Activated CD4-positive, alpha-beta T cell treated with anti-CD3 and anti-CD28 coated beads for 36 hours (primary cell): ENCODE results near the gene DLX6. TPM values are rescaled to one million over a fixed set of nuclear protein-coding genes. Genes with fewer than 3 reads are reported as not detected.

ENCODE experiments used
- ATAC-seq: fragments of 200-7000 bp; cut with Tn5 transposase; one replicate; pipeline ENCODE4 v1.10.0; 2021; ENCODE audit warnings: mild to moderate bottlenecking, moderate library complexity
- CTCF ChIA-PET: fragments of 350-600 bp; sonication (Branson Sonifier 250); formaldehyde crosslinking; loops from one replicate; lab custom pipeline; 2021; ENCODE audit warnings: antibody characterized with exemption; lab: Charles Lee
- POLR2A ChIA-PET: fragments of 350-600 bp; sonication (Branson Sonifier 250); formaldehyde crosslinking; loops from one replicate; lab custom pipeline; 2021; ENCODE audit warnings: antibody characterized with exemption, inconsistent platforms; lab: Charles Lee
- DNase-seq: peaks from one replicate; pipeline ENCODE4 v3.0.0-alpha.2; 2020
- H3K27ac Mint-ChIP-seq: one replicate; pipeline ENCODE4 v1.8.0; 2021; ENCODE audit warnings: mixed read lengths
- H3K27me3 Mint-ChIP-seq: one replicate; pipeline ENCODE4 v1.8.0; 2021; ENCODE audit warnings: mixed read lengths
- H3K36me3 Mint-ChIP-seq: one replicate; pipeline ENCODE4 v1.8.0; 2021; ENCODE audit warnings: low read depth, mixed read lengths
- H3K4me1 Mint-ChIP-seq: one replicate; pipeline ENCODE4 v1.8.0; 2021; ENCODE audit warnings: mixed read lengths
- H3K4me3 Mint-ChIP-seq: one replicate; pipeline ENCODE4 v1.8.0; 2021; ENCODE audit warnings: mild to moderate bottlenecking, moderate library complexity, mixed read lengths
- H3K9me3 Mint-ChIP-seq: one replicate; pipeline ENCODE4 v1.8.0; 2021; ENCODE audit warnings: low read depth, mixed read lengths
- intact Hi-C, 2 experiments: fragments of 100-400 bp; cut with DNase I in 1 of 2; cut with micrococcal nuclease in 1 of 2; formaldehyde crosslinking; loops; one replicate each; pipeline versions ENCODE4 v1.14.2 to v1.15.1; 2022 to 2024; cut with DNase I, micrococcal nuclease
- total RNA-seq, 2 experiments: library from RNA; stranded (reverse); gene quantifications; one replicate each; pipeline ENCODE4 v1.2.3, GENCODE V29; 2021

DLX6 gene
- not detected for total RNA-seq

DNA sequence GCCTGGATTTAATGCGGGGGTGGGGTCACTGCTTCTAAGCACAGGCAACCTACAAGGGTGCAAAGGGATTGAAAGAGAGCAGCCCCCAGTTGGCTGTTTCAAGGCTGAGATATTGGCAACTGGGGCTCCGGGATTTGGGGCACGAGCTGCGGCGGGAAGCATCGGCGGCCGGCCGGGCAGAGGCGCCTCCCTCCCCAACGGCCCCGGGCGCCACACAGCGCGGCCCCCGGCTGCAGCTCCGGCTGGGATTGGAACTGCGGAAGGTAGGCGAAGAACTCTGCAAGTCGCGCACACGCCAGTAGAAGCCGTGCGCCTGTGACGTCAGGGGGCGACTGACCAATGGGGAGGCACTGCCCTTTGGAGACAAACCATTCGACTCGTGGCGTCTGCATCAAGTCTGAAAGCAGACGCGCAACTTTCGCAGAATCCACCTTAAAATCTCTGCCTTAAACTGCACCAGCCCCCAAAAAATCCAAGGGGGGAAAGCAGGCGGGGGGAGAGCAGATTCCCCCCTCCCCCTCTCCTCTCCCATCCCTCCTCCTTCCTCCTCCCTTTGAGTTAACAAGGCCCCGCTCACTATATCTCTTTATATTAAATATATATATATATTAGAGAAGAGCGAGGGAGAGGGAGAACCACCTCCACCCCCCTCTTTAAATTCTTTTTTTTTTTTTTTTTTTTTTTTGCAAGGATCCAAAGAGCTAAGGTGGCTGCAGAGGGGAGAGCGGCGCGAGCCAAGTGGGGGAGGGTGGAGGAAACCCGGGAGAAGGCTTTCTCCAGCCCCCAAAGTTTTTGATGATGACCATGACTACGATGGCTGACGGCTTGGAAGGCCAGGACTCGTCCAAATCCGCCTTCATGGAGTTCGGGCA, at the start of gene DLX6:
TSS of gene DLX6 (plus strand) at position 371 of the 872 bp plus-strand sequence. CDS start at position 796, 425 bp downstream.
- intact Hi-C loops: loop anchor here in 1 of 2 experiments (1.0 to 5.0 kb wide), 3 partner anchors 22 to 298 kb away; partner anchors contain the start of gene SEM1
- Mint-ChIP-seq H3K9me3 (no peaks in the 10 kb centered on the region), H3K4me1 (peaks cover 14% of the 10 kb centered on the region), H3K4me3 (peak within 1 kb of the TSS; percentile 68), H3K27me3 (peaks cover 77% of the 10 kb centered on the region), H3K36me3 (no peaks in the 10 kb centered on the region), H3K27ac (peak within 1 kb of the TSS; percentile 19)
- ATAC-seq (peak; percentile 56), DNase-seq (peak; percentile 78)
- CTCF ChIA-PET: interaction anchor here (0.5 kb wide), 1 partner anchor 22 kb away, joined by 3 read pairs; no protein-coding TSS in a partner anchor
- POLR2A ChIA-PET: no interaction called here

DNA sequence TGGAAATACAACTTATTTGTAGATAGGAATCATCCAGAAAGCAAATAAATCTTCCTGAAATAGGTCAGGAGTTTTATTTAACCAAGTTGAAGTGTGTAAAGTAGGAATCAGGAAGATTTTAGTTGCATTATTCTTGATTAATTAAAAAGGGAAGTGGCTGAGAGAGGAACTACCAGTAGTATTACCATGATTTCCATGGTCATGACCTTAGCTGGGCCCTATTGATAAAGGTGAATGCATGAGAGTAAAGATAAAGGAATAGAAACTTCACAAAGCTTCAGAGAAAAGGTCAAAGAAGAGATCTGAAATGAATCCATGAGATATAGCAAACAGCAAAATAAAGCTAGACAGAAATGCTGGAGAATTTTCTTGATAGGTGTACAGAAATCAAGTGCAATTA, 46.2 kb upstream of the DLX6 start:
- Mint-ChIP-seq H3K36me3 (no peaks in the 10 kb centered on the region), H3K27me3 (peaks cover 26% of the 10 kb centered on the region), H3K27ac (no peak overlapping the region), H3K4me3 (no peak overlapping the region), H3K4me1 (no peaks in the 10 kb centered on the region), H3K9me3 (no peaks in the 10 kb centered on the region)
- ChIA-PET POLR2A (no interaction called here), CTCF (interaction anchor here (0.6 to 0.7 kb wide), 3 partner anchors 204 to 626 kb away, joined by 3 to 4 read pairs (median 3); no protein-coding TSS in a partner anchor)
- no peak for DNase-seq
- intact Hi-C loops: no loop called here
- no peak for ATAC-seq

GRCh38 chr7:96962221-96962885, 43.0 kb upstream of the DLX6 start:
- H3K9me3 Mint-ChIP-seq: no peaks in the 10 kb centered on the region
- ATAC-seq (no peak), DNase-seq (no peak)
- no peaks in the 10 kb centered on the region for H3K36me3 Mint-ChIP-seq
- ChIA-PET CTCF (no interaction called here), POLR2A (no interaction called here)
- intact Hi-C loops: no loop called here
- H3K27ac Mint-ChIP-seq: no peak overlapping the region
- H3K4me3 Mint-ChIP-seq: no peak overlapping the region
- H3K27me3 Mint-ChIP-seq: peaks cover 39% of the 10 kb centered on the region
- no peaks in the 10 kb centered on the region for H3K4me1 Mint-ChIP-seq

DNA sequence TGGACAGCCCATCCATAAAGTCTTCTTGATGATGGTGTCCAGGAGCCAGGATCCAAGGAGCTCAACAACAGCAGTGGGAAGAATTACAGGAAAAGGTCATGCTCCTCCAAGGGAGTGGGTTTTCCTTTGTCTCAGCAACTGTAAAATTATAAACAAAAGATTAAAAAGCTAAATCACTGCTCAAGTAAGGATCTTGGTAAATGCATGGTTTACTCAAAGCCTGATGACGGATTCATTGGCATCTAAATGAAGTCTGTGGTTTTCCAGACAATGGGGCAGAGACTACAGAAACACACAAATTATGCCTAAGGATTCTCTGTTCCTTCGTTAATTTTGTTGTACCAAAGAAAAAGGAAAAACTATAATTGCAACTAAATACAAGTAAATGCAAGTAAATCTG, 36.4 kb upstream of the DLX6 start:
- intact Hi-C loops: no loop called here
- Mint-ChIP-seq H3K27me3 (peaks cover 46% of the 10 kb centered on the region), H3K27ac (no peak overlapping the region), H3K9me3 (no peaks in the 10 kb centered on the region), H3K4me1 (no peaks in the 10 kb centered on the region), H3K4me3 (no peak overlapping the region), H3K36me3 (no peaks in the 10 kb centered on the region)
- ChIA-PET POLR2A (no interaction called here), CTCF (interaction anchor here (1.7 kb wide), 1 partner anchor 59 kb away, joined by 4 read pairs; no protein-coding TSS in a partner anchor)
- ATAC-seq (no peak), DNase-seq (no peak)

GRCh38 chr7:96970739-96971138, 34.6 kb upstream of the DLX6 start:
- no peak overlapping the region for H3K4me3 Mint-ChIP-seq
- no peaks in the 10 kb centered on the region for H3K4me1 Mint-ChIP-seq
- peaks cover 43% of the 10 kb centered on the region for H3K27me3 Mint-ChIP-seq
- intact Hi-C loops: no loop called here
- ATAC-seq (no peak), DNase-seq (no peak)
- ChIA-PET POLR2A (no interaction called here), CTCF (no interaction called here)
- H3K27ac Mint-ChIP-seq: no peak overlapping the region
- H3K36me3 Mint-ChIP-seq: no peaks in the 10 kb centered on the region
- H3K9me3 Mint-ChIP-seq: no peaks in the 10 kb centered on the region

GRCh38 chr7:96973986-96974385, 31.4 kb upstream of the DLX6 start:
- DNase-seq (no peak), ATAC-seq (no peak)
- no peaks in the 10 kb centered on the region for H3K4me1 Mint-ChIP-seq
- ChIA-PET POLR2A (no interaction called here), CTCF (no interaction called here)
- no peak overlapping the region for H3K27ac Mint-ChIP-seq
- peaks cover 36% of the 10 kb centered on the region for H3K27me3 Mint-ChIP-seq
- no peak overlapping the region for H3K4me3 Mint-ChIP-seq
- intact Hi-C loops: no loop called here
- no peaks in the 10 kb centered on the region for H3K9me3 Mint-ChIP-seq
- no peaks in the 10 kb centered on the region for H3K36me3 Mint-ChIP-seq

DNA sequence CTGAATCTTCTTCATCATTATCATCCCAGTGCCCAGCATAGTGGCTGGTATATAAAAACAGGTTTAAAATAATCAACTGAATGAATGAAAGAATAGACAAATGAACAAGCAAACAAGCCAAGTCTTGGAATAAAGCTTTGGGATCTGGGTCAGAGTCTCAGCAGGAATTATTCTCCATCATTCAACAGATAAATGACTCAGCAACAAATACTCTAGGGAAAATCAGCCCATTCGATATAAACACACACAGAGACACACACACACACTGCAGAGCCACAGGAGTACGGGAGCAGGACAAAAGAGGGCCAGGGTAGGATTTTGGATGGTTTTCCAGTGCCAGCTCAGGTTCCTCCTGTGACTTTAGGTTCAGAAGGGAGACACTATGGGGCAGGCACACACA, 29.2 kb upstream of the DLX6 start:
- H3K9me3 Mint-ChIP-seq: no peaks in the 10 kb centered on the region
- no peak for DNase-seq
- POLR2A ChIA-PET: no interaction called here
- no peak overlapping the region for H3K27ac Mint-ChIP-seq
- no peak for ATAC-seq
- intact Hi-C loops: no loop called here
- H3K4me1 Mint-ChIP-seq: no peaks in the 10 kb centered on the region
- peaks cover 32% of the 10 kb centered on the region for H3K27me3 Mint-ChIP-seq
- no peaks in the 10 kb centered on the region for H3K36me3 Mint-ChIP-seq
- CTCF ChIA-PET: interaction anchor here (1.1 kb wide), 1 partner anchor 52 kb away, joined by 3 read pairs; no protein-coding TSS in a partner anchor
- no peak overlapping the region for H3K4me3 Mint-ChIP-seq

- Mint-ChIP-seq H3K27me3 (peaks cover 30% of the 10 kb centered on the region), H3K4me3 (no peak overlapping the region), H3K9me3 (no peaks in the 10 kb centered on the region), H3K4me1 (no peaks in the 10 kb centered on the region), H3K27ac (no peak overlapping the region), H3K36me3 (no peaks in the 10 kb centered on the region)
- DNase-seq (no peak), ATAC-seq (no peak)
- CTCF ChIA-PET: no interaction called here
- POLR2A ChIA-PET: no interaction called here
- intact Hi-C loops: no loop called here
These were observed 27.9 kb upstream of the DLX6 start for GRCh38 chr7:96977445-96977844.

DNA sequence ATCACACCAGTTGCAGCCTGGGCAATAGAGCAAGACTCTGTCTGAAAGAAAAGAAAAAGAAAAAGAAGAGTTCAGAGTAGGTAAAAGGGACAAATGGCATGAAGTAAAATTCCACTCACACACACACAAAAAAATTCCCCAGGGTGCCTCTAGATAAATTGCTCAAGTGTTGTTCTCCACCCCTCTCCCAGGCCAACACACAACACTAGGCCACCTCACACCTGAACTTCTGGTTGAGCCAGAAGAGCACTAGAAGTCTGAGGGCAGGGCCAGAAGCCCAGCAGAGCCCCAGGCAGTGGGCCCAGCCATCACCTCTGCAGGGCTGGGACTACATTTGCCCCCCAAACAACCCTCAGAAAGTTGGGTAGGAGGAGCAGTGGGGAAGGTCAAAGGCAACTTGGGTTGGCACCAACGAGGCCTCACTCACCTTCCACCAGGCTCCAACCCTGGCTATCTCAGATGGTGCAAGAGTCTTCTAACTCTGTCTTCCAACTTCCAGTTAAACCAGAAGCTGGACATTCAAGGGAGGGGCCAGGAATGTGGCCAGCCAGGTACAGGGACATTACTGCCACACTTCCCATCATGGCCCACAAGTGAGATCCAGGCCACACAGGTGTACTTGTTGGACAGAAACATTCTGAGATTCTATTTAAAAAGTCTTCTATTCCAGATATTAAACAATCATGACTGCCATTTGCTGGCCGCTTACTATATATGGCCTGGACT, 25.6 kb upstream of the DLX6 start:
- POLR2A ChIA-PET: no interaction called here
- Mint-ChIP-seq H3K4me3 (no peak overlapping the region), H3K27me3 (peaks cover 39% of the 10 kb centered on the region), H3K4me1 (no peaks in the 10 kb centered on the region), H3K36me3 (no peaks in the 10 kb centered on the region), H3K9me3 (no peaks in the 10 kb centered on the region), H3K27ac (no peak overlapping the region)
- CTCF ChIA-PET: no interaction called here
- DNase-seq: no peak
- ATAC-seq: no peak
- intact Hi-C loops: no loop called here

DNA sequence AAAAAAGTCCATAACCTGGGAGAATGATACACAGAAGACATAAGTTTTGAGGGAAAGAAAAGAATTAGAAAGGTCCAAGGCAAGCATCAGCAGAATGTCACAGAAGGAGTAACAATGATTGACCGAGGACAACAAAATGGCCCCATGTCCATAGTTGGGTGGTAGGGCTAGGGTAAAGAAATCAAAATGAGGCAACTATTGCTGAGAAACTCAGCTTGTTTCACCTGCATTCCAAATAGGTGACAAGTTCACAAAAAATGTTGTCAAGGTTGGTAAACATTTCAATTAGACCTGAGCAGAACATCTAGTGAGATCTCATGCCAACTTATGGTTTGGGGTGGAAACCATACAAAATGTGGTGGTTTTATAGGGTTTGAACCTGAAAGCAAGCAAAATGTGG, 22.8 kb upstream of the DLX6 start:
- H3K27me3 Mint-ChIP-seq: peaks cover 37% of the 10 kb centered on the region

DNA sequence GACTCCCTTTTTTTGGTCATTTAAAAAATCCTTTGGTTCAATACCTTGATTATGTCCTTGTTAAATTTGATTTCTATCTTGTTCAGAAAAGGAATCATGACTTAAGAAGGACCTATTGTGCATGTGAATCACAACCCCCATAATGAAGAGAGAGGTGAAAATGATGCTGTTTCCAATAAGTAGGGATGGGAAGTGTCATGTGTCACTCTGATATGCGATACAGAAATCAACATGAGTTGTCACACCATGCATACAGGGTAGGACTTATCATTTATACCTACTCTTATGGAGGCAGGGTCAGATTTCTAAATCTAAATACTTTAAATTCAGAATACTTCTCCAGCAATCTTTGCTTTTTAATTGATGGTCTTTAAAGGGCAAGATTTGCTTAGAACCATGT, 19.4 kb upstream of the DLX6 start:
- Mint-ChIP-seq H3K36me3 (no peaks in the 10 kb centered on the region), H3K27me3 (peaks cover 53% of the 10 kb centered on the region), H3K4me3 (no peak overlapping the region), H3K27ac (no peak overlapping the region), H3K9me3 (no peaks in the 10 kb centered on the region), H3K4me1 (no peaks in the 10 kb centered on the region)
- DNase-seq: no peak
- CTCF ChIA-PET: no interaction called here
- intact Hi-C loops: no loop called here
- POLR2A ChIA-PET: no interaction called here
- no peak for ATAC-seq

More for the DNA sequence above, 22.8 kb upstream of the DLX6 start:
- intact Hi-C loops: no loop called here
- ATAC-seq (no peak), DNase-seq (no peak)
- Mint-ChIP-seq H3K4me3 (no peak overlapping the region), H3K9me3 (no peaks in the 10 kb centered on the region), H3K27ac (no peak overlapping the region), H3K36me3 (no peaks in the 10 kb centered on the region), H3K4me1 (no peaks in the 10 kb centered on the region)
- ChIA-PET POLR2A (no interaction called here), CTCF (no interaction called here)
